Measurements from ENCODE around the gene SLC38A7.
A peak's percentile ranks its signal among the peaks of the same experiment; 100 is the strongest.

The SLC38A7 gene

GRCh38 chr16:58636466-58636865 is 48.1 kb downstream of the SLC38A7 start:
- DNase-seq (ENCODE audit: low read depth) = no peak

GRCh38 chr16:58635502-58635901 is 49.1 kb downstream of the SLC38A7 start:
- no peak for DNase-seq (ENCODE audit: low read depth)

DNA sequence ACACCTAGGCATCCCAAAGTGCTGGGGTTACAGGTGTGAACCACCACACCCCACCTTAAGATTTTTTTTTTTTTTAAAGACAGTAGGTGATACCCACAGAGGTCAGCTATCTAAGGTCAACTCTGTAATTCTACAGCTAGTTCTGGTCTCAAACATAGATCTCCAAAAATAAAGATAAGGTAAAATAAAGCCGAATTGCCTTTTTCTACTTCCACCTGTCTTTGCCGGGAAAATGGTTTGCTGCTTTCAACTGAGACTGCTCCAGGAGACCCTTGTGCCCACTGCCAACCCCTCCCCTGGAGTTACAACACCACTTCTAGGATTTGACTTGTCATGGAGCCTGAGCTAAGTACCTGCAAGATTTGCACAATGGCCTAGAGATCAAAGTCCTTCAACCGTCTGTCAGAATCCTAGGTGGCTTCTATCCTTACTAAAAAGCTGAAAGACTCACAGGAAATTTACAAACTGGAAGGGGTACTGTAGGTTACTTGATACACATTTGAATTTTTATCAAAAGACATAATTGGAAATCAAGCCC is 50.2 kb downstream of the SLC38A7 start:
- no peak for DNase-seq (ENCODE audit: low read depth)

GRCh38 chr16:58629733-58630640 is 54.6 kb downstream of the SLC38A7 start, which contains the start of gene CNOT1:
Gene CNOT1, minus strand, starts transcription at chr16:58629826. Its CDS starts 30,489 bp downstream, at chr16:58599337.
- DNase-seq (ENCODE audit: low read depth) = peak; percentile 95

- DNase-seq (ENCODE audit: low read depth) = peak; percentile 28
Measured at GRCh38 chr16:58628845-58629732, 55.5 kb downstream of the SLC38A7 start.

DNA sequence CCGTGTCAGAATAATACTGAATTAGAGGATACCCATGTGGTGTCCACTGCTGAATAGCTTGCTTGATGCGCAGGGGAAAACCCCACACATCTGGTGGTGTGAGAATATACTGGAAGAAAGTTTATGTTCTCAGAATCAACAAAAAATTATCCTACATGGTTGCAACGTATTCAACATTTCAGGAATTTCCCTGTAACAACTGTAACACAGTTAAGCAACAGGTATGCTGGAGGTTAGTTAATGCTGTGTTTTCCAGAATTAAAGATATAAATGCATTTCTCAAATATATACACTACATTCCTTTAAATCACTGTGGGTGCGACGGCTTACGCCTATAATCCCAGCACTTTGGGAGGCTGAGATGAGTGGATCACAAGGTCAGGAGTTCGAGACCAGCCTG is 60.4 kb downstream of the SLC38A7 start:
- DNase-seq (ENCODE audit: low read depth) = no peak

DNA sequence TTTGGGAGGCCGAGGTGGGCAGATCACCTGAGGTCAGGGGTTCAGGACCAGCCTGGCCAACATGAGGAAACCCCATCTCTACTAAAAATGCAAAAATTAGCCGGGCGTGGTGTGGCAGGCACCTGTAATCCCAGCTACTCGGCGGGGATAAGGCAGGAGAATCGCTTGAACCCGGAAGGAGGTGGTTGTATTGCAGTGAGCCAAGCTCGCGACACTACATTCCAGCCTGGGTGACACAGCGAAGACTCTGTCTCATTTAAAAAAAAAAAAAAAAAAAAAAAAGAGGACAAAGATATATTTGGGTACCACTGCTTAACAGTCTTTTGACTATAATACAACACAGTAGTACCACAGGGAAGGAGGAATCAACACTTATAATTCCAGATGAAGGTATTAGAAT is 64.2 kb downstream of the SLC38A7 start:
- DNase-seq (ENCODE audit: low read depth) = no peak

- DNase-seq (ENCODE audit: low read depth) = no peak
Measured at GRCh38 chr16:58615280-58615679, 69.3 kb downstream of the SLC38A7 start.

Data from stimulated activated CD8-positive, alpha-beta memory T cell treated with anti-CD3 and anti-CD28 coated beads, Interleukin-4, amount 100 ng/mL, for 24 hours (primary cell).